ENCODE results near the gene PGF. TPM values are rescaled to one million over a fixed set of nuclear protein-coding genes. Genes with fewer than 3 reads are reported as not detected.

PGF gene
- total RNA-seq, 6 experiments from 2014 or later = 0.55 to 4.2 (median 2.1) TPM

DNA sequence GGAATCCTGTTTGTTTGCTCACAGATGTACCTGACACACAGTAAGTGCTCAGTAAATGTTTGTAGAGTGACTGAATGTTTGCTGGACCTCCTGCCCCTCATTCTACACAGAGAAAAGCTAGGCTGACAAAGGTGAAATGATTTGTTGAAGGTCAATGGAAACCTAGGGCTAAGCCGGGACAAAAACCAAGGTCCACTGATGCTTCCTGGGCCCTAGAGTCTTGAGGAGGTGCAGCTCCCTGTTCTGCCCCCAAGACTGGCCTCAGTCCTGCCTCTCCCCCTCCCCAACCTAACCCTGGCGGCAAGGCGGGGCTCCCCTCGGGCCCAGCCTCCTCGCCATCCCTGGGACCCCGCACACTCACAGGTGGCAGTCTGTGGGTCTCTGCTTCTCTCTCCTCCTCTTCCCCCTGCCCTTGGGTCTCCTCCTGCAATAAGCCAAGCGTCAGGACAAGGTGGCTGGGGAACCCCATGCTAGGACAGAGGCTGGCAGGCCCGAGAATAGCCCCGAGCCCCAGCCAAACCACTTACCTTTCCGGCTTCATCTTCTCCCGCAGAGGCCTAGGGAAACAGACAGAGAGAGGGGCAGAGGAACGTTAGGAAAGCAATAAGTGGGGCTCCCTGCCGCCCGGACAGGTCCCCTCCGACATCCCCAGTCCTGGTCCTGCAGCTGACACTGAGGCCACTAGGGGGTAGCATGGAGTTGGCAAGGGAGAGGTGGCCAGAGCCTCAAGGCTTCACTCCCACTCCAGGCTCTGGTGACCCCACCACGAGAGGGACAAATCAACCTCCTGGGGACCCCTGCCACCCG, 9.3 kb downstream of the PGF start:
- Histone ChIP-seq H3K27ac (no peak overlapping the region), H3K9me3 (no peaks in the 10 kb centered on the region), H3K36me3 (no peaks in the 10 kb centered on the region), H3K4me3 (no peak overlapping the region), H3K4me1 (peaks cover 0 to 17% (median 7%) of the 10 kb centered on the region in 4 donors), H3K27me3 (no peaks in the 10 kb centered on the region)
- intact Hi-C loops (cut with DNase I) = loop anchor here (5.0 to 10.0 kb wide), 2 partner anchors 139 to 146 kb away; no protein-coding TSS in a partner anchor
- peak; percentile 71 to 76 (median 75) for DNase-seq
- WGBS (ENCODE audit: insufficient coverage, low coverage, low lambda C conversion rate, missing lambda C conversion rate) = 12% methylated on average over 13 of the region's 17 CpGs
- TF ChIP-seq, protein P1, sequence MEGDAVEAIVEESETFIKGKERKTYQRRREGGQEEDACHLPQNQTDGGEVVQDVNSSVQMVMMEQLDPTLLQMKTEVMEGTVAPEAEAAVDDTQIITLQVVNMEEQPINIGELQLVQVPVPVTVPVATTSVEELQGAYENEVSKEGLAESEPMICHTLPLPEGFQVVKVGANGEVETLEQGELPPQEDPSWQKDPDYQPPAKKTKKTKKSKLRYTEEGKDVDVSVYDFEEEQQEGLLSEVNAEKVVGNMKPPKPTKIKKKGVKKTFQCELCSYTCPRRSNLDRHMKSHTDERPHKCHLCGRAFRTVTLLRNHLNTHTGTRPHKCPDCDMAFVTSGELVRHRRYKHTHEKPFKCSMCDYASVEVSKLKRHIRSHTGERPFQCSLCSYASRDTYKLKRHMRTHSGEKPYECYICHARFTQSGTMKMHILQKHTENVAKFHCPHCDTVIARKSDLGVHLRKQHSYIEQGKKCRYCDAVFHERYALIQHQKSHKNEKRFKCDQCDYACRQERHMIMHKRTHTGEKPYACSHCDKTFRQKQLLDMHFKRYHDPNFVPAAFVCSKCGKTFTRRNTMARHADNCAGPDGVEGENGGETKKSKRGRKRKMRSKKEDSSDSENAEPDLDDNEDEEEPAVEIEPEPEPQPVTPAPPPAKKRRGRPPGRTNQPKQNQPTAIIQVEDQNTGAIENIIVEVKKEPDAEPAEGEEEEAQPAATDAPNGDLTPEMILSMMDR (IDR thresholded peaks at IDR 0.05) = peak; percentile 88 to 92 (median 88)
- no peak for TF ChIP-seq POLR2A (IDR thresholded peaks at IDR 0.05)
- ATAC-seq = peak; percentile 78 to 86 (median 84)

DNA sequence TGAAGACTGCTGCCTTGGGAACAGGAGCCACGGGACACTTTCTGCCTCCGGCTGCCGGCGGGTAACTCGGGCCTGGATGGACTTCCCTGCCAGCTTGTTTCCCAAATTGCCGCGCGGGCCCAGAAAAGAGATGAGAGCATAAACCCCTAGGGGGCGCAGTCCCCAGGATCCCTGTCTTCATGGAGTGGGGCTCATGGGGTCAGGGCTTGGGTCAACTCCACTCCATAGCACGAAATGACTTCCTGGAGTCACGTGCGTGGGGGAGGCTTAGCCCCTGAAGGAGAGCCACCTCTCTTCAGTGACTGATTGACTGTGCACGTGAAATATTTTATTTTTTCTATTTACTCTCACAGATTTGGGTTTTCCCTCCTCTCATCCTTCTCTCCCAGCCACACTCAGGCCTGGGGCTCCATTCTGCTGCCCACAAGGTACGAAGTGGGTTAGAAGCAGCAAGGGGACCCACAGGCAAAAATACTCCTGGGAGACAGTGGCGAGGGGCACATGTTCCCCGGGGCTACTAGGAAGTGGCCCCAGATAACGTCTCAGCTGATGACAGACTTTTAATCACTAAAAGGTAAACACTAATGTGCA, 10.0 kb downstream of the PGF start:
- 47% methylated on average over 15 of the region's 17 CpGs for WGBS (ENCODE audit: insufficient coverage, low coverage, low lambda C conversion rate, missing lambda C conversion rate)
- no peak overlapping the region for H3K4me3 ChIP-seq
- H3K27ac ChIP-seq = no peak overlapping the region
- no peak for DNase-seq
- ATAC-seq = peak in 3 of 4 donors; percentile 9 to 53 (median 20)
- TF ChIP-seq, protein P1 (IDR thresholded peaks at IDR 0.05) = peak; percentile 29 to 52 (median 48)
- no peak for TF ChIP-seq POLR2A (IDR thresholded peaks at IDR 0.05)
- no peaks in the 10 kb centered on the region for H3K27me3 ChIP-seq
- no peaks in the 10 kb centered on the region for H3K36me3 ChIP-seq
- peaks cover 0 to 19% (median 7%) of the 10 kb centered on the region in 4 donors for H3K4me1 ChIP-seq
- H3K9me3 ChIP-seq = no peaks in the 10 kb centered on the region
- intact Hi-C loops (cut with DNase I) = loop anchor here (5.0 to 10.0 kb wide), 2 partner anchors 139 to 147 kb away; no protein-coding TSS in a partner anchor

DNA sequence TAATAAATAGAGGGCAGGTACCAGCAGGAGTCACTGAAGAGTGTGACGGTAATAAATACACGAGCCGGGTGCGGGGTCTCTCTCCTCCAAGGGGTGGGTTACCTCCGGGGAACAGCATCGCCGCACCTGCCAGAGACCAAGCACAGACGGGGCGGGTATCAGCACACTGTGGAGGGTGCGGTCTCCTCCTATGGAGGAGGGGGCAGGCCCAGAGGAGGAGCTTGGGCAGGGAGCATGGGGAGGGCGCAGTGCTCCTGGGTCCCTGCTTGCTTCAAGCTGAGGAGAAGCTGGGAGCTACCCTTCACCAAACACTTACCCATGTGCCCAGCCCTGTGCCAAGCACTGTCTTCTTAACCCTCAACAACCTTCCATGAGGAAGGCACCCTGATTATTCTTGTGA, 12.8 kb downstream of the PGF start:
- TF ChIP-seq, protein P1 (IDR thresholded peaks at IDR 0.05) = no peak
- no peak for TF ChIP-seq POLR2A (IDR thresholded peaks at IDR 0.05)
- Histone ChIP-seq H3K9me3 (no peaks in the 10 kb centered on the region), H3K4me1 (peaks cover 0 to 19% (median 7%) of the 10 kb centered on the region in 4 donors), H3K27ac (peak overlapping the region in 2 of 3 donors; percentile 43 to 62), H3K36me3 (no peaks in the 10 kb centered on the region), H3K4me3 (no peak overlapping the region), H3K27me3 (no peaks in the 10 kb centered on the region)
- intact Hi-C loops (cut with DNase I) = loop anchor here in 1 of 2 donors (10.0 kb wide), 1 partner anchor 142 kb away; no protein-coding TSS in a partner anchor
- ATAC-seq = no peak
- WGBS (ENCODE audit: insufficient coverage, low coverage, low lambda C conversion rate, missing lambda C conversion rate) = 85% methylated on average over 6 of the region's 11 CpGs
- DNase-seq = no peak

DNA sequence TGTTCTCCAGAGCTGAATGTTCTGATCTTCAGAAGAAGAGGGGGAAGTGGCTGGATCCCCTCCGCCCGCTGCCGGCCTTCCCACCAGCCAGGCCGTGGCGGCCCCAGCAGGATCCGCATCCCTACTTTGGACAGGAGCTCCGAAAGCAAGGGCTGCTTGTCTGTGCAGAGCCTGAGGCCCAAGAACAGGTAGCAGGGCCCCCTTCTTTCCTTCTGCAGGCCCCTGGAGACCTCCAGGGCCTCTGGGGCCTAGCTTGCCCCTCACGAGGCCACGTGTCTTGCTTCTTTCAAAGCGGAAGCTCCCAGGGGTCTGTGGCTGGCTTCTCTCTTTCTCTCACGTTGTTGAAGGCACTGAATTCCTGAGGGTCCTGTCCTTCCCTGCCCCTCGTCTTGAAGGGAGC, 13.2 kb downstream of the PGF start:
- Histone ChIP-seq H3K36me3 (no peaks in the 10 kb centered on the region), H3K9me3 (no peaks in the 10 kb centered on the region), H3K4me1 (peaks cover 0 to 19% (median 7%) of the 10 kb centered on the region in 4 donors), H3K4me3 (no peak overlapping the region), H3K27ac (peak overlapping the region; percentile 43 to 62 (median 50)), H3K27me3 (no peaks in the 10 kb centered on the region)
- intact Hi-C loops (cut with DNase I) = loop anchor here in 1 of 2 donors (10.0 kb wide), 1 partner anchor 143 kb away; no protein-coding TSS in a partner anchor
- DNase-seq = no peak
- ATAC-seq = no peak
- no peak for TF ChIP-seq POLR2A (IDR thresholded peaks at IDR 0.05)
- TF ChIP-seq, protein P1 (IDR thresholded peaks at IDR 0.05) = no peak
- 60% methylated on average over 1 of the region's 12 CpGs for WGBS (ENCODE audit: insufficient coverage, low coverage, low lambda C conversion rate, missing lambda C conversion rate)
